IPS-18c (cell line): ENCODE data around the gene CCDC196.

Experiments used
- H3K4me3 ChIP-seq: 2 replicates; pipeline ENCODE4 v1.7.0; 2013; ENCODE audit warnings: low read depth, mild to moderate bottlenecking, low read length, moderate library complexity; ENCODE audit not compliant: insufficient read depth
- H3K9me3 ChIP-seq: one replicate; pipeline ENCODE4 v1.6.1; 2013; ENCODE audit warnings: mild to moderate bottlenecking, low read length, moderate library complexity; ENCODE audit not compliant: control insufficient read depth, insufficient read depth

Gene CCDC196, protein sequence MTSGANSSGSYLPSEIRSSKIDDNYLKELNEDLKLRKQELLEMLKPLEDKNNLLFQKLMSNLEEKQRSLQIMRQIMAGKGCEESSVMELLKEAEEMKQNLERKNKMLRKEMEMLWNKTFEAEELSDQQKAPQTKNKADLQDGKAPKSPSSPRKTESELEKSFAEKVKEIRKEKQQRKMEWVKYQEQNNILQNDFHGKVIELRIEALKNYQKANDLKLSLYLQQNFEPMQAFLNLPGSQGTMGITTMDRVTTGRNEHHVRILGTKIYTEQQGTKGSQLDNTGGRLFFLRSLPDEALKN

GRCh38 chr14:66485910-66486421 lies at the start of gene CCDC196:
Gene CCDC196, plus strand, starts transcription at chr14:66486371. Its CDS starts 132 bp downstream, at chr14:66486503.
- no peak within 1 kb of the TSS for H3K4me3 ChIP-seq
- no peaks in the 10 kb centered on the region for H3K9me3 ChIP-seq

GRCh38 chr14:66440801-66441200 lies 45.4 kb upstream of the CCDC196 start:
- no peaks in the 10 kb centered on the region for H3K9me3 ChIP-seq
- no peak overlapping the region for H3K4me3 ChIP-seq

- H3K4me3 ChIP-seq, result no peak overlapping the region
- H3K9me3 ChIP-seq, result no peaks in the 10 kb centered on the region
Observed at GRCh38 chr14:66442953-66443571, 43.1 kb upstream of the CCDC196 start.

DNA sequence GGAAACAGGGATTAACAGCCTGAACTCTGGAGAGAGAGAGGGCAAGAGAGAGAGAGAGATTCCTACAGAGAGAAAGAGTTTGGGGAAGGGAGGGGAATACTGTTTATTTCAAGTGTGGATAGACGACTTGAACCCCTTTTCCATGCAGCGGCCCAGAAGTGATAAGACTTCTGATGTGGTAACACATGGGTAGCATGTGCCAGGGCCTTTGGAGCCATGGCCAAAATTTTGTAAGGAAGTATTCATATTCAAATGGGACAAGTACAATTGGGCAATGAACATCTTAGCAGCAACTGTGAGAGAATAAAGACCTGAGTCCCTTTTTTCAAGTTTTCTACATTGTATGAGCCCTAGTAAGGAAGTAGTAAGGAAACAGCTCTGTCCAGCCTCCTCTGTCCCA lies 42.4 kb upstream of the CCDC196 start:
- Histone ChIP-seq H3K9me3 (no peaks in the 10 kb centered on the region), H3K4me3 (no peak overlapping the region)

DNA sequence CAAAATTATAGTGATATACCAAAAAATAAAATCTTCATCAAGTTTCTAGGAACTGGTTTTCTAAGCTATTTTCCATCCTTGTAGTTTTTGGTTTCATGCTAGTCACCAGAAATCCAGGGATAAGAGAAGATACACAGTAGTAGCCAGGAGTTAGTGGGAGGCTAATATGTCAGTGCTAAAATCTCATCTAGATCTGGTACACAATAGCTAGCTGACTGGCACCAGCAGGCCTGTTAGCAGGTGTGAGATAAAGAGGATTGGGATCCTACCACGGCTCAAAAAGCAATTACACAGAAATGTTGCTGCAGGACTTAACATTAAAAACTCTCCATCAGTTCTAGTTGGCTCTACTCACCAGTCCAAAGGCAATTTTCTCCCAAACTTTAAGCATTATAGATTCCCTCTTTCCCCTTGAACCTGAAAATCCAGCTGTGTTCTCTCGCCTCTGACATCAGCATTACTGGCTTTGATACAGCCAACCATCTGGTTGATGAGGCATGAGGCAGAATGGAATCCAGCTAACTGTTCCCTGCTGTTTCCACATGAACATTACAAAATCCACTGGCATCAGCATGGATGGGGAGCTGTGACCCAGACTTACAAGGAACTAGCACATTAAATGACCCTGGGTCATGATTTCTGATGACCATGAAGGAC lies 41.8 kb upstream of the CCDC196 start:
- Histone ChIP-seq H3K9me3 (no peaks in the 10 kb centered on the region), H3K4me3 (no peak overlapping the region)

- Histone ChIP-seq H3K9me3 (no peaks in the 10 kb centered on the region), H3K4me3 (no peak overlapping the region)
Observed at GRCh38 chr14:66445936-66446335, 40.2 kb upstream of the CCDC196 start.

DNA sequence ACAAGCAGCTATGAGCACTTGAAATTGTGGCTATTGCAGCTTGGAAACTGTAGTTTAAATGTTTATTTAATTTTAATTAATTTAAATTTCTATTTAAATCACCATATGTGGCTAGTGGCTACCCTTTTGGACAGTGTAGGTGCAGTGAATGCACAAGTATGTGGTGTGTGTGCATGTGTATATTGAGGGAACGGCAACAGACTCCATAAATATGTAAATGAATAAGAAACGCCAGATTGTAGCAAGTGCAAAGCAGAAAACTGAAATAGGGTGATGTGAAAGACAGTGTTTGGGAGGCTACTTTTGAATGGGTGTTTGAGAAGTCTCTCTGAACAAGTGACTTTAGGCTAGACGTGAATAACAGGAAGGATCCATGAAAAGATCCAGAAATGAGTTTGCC lies 32.7 kb upstream of the CCDC196 start:
- Histone ChIP-seq H3K9me3 (no peaks in the 10 kb centered on the region), H3K4me3 (no peak overlapping the region)

DNA sequence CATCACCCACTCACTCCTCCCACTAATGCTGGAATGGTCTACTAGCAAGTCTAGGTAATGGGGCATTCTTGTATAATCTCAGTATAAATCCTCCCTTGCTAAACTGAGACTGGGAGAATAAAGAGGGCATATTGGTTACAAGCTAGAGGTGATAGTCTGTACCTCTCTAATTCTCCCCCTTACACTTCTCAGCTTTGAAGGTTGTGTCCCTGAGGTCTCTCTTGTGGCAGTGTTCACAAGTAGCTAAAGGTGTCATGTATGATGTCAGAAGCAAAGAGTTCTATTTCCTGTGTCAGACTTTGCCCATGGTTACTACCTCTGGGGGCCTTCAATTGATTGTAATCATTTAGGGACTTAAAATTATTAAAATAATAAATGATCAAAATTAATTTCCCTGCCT lies 26.6 kb upstream of the CCDC196 start:
- Histone ChIP-seq H3K4me3 (no peak overlapping the region), H3K9me3 (no peaks in the 10 kb centered on the region)

DNA sequence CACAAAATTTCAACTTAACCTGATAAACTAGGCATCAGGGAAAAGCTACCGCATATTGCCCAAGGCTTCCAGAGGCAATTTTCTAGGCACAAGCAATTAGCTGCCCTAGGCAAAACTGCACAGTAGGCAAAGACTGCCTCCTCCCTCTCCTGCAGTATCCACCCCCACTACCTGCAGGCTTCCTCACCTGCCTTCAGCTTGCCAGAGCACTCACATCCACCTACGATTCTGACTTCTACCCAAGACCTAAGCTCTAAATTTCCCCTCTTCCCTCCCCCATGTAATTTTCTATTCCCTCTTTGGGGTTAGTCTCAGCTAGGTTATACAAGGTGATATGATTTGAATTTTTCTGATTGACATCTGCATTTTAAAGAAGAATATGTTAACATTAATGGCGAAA lies 21.9 kb upstream of the CCDC196 start:
- Histone ChIP-seq H3K4me3 (no peak overlapping the region), H3K9me3 (no peaks in the 10 kb centered on the region)

DNA sequence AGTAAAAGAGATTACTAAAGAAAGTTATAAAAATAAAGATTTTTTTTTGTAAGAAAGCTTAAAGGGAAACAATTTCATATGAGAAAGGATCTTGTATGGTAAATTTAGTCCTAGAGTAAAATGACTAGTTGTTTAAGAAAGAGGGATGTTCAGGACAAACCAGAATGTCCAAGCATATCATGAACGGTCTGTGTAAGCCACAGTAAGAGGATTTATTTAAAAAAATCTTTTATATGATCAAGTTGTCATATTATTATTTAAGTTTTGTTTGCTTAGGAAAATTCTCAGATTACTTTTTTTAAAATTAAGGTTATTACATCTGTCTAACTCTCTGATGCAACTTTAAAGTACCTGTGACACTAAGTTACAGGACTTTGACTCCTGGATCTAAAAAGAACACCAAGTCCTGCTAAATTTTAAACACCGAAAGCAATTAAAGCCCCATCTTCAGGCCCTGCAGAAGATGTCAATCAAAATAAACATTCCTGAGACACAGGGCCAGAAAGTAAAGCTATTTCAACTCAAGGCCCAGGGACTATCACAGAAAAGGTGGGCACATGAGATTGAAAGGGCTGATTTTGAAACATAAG lies 17.3 kb upstream of the CCDC196 start:
- H3K4me3 ChIP-seq, result no peak overlapping the region
- H3K9me3 ChIP-seq, result no peaks in the 10 kb centered on the region

GRCh38 chr14:66471584-66471983 lies 14.6 kb upstream of the CCDC196 start:
- no peaks in the 10 kb centered on the region for H3K9me3 ChIP-seq
- H3K4me3 ChIP-seq, result no peak overlapping the region

GRCh38 chr14:66472251-66472650 lies 13.9 kb upstream of the CCDC196 start:
- H3K4me3 ChIP-seq, result no peak overlapping the region
- H3K9me3 ChIP-seq, result no peaks in the 10 kb centered on the region

DNA sequence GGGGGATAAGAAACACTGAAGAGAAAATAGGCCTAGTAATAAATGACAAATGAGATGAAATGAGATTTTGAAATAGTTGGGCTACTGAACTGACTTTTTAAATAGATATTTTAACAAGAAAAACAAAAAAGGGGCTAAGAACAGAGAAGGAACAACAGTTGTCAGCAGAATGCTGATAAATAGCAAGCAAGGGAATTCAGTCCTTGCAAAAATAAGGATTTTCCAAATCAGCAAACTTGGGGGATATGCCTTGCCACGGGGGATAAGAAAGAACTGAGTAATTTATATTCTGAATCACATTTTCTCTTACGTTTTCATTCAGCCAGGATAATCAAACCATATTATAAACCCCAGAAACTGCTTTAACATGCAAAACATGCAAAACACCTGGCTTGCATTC lies 12.9 kb upstream of the CCDC196 start:
- no peaks in the 10 kb centered on the region for H3K9me3 ChIP-seq
- H3K4me3 ChIP-seq, result no peak overlapping the region

- no peaks in the 10 kb centered on the region for H3K9me3 ChIP-seq
- H3K4me3 ChIP-seq, result no peak overlapping the region
Observed at GRCh38 chr14:66476964-66477363, 9.2 kb upstream of the CCDC196 start.

DNA sequence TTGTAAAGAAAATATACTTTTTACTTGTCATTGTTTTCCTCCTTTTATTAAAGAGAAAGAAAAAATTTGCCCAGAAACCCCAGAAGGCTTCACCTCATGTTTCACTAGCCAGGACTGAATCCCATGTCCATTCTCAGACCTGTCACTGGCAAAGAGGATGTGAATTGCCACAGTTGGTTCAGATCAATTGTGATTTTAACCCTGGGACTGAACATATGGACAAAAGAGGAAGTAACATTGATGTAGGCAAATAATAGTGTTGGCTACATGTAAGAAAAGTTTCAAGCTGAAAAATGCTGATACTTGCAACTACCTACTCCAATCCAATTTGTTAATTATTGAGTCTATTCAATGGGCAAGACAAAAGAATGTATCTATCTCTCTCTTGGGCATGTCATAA lies 8.6 kb upstream of the CCDC196 start:
- no peaks in the 10 kb centered on the region for H3K9me3 ChIP-seq

DNA sequence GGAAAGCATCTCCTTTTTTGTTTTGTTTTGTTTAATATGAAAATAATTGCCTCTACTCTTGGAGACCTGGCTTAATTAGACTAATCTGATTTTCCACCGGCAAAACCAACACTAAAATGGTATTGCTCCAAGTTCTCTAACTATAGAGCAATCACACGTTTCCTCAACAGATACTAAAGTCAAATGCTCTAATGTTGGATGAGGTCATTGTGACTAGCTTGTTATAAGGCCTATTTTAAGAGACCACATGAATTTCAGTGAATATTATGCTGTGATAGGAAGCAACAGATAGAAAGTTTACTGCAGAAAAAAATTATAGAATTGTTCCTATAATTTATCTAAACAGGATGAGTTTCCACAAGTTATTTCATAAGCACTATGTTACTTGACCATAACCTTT lies 3.3 kb upstream of the CCDC196 start:
- no peak overlapping the region for H3K4me3 ChIP-seq

More for the DNA sequence above, 8.6 kb upstream of the CCDC196 start:
- no peak overlapping the region for H3K4me3 ChIP-seq

GRCh38 chr14:66483322-66483721 lies 2.8 kb upstream of the CCDC196 start:
- Histone ChIP-seq H3K4me3 (no peak overlapping the region), H3K9me3 (no peaks in the 10 kb centered on the region)

More for the DNA sequence above, 3.3 kb upstream of the CCDC196 start:
- no peaks in the 10 kb centered on the region for H3K9me3 ChIP-seq

DNA sequence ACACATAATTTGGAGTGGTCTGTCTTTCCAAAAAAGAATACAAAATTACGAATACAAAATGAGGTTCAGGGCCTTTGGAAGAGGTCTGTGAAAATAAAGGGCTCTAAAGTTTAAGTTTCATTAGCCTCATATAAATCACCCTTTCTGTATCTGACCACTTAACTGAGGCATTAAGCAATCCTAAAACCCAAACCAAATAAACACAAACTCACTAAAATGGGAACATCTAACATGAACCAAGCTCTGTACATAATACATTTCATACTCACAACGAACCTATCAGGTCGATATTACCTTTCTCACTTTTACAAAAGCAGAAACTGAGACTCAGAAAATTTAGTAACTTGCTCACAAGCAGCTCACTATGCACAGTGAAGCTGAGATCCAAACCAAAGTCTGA lies 1.1 kb upstream of the CCDC196 start:
- no peaks in the 10 kb centered on the region for H3K9me3 ChIP-seq
- H3K4me3 ChIP-seq, result no peak overlapping the region
